H1 (cell line): ENCODE measurements around the gene NLRP1. TPM values are rescaled to one million over a fixed set of nuclear protein-coding genes. Genes with fewer than 3 reads are reported as not detected.

Experiments
- CTCF ChIA-PET: fragments of 300-600 bp; sonication (Branson Sonifier 250); formaldehyde crosslinking; loops from one replicate; lab custom pipeline; 2021; ENCODE audit not compliant: partially characterized antibody; lab: Charles Lee
- POLR2A ChIA-PET: fragments of 300-600 bp; sonication (Branson Sonifier 250); formaldehyde crosslinking; loops from one replicate; lab custom pipeline; 2021; ENCODE audit warnings: inconsistent platforms; ENCODE audit not compliant: partially characterized antibody; lab: Charles Lee
- DNase-seq, 2 experiments: peaks; one replicate each; pipeline versions ENCODE4 v3.0.0 to v3.0.0-alpha.2; 2010 to 2022; ENCODE audit warnings: low spot score in 2 of 2, low read depth in 1 of 2, mixed read lengths in 1 of 2
- FAIRE-seq: peaks from 2 replicates; lab custom pipeline; 2011; peaks lifted over from hg19 to GRCh38; lab: Jason Lieb, UNC
- H2AFZ ChIP-seq: 2 replicates; pipeline ENCODE4 v1.8.1; 2012; ENCODE audit warnings: low read length, inconsistent platforms
- H2AK5ac ChIP-seq: 2 replicates; pipeline ENCODE4 v1.6.1; 2013; ENCODE audit warnings: low read depth, low read length
- H2BK120ac ChIP-seq: replicated peaks from 2 replicates; pipeline ENCODE3; 2013; ENCODE audit warnings: low read depth, low read length, inconsistent platforms
- H2BK12ac ChIP-seq: 2 replicates; pipeline ENCODE4 v1.6.1; 2013; ENCODE audit warnings: low read depth, low read length
- H2BK15ac ChIP-seq: 2 replicates; pipeline ENCODE4 v1.6.1; 2013; ENCODE audit warnings: low read length
- H2BK20ac ChIP-seq: 2 replicates; pipeline ENCODE4 v1.6.1; 2013; ENCODE audit warnings: low read length
- H2BK5ac ChIP-seq: 2 replicates; pipeline ENCODE4 v1.6.1; 2013; ENCODE audit warnings: low read depth, low read length
- H3K14ac ChIP-seq: 2 replicates; pipeline ENCODE4 v1.6.1; 2013; ENCODE audit warnings: inconsistent platforms; ENCODE audit not compliant: insufficient read length
- H3K18ac ChIP-seq: 2 replicates; pipeline ENCODE4 v1.6.1; 2013; ENCODE audit warnings: low read length; ENCODE audit errors: extremely low read depth
- H3K23ac ChIP-seq: 2 replicates; pipeline ENCODE4 v1.6.1; 2013; ENCODE audit warnings: inconsistent platforms; ENCODE audit not compliant: insufficient read length
- H3K23me2 ChIP-seq: 2 replicates; pipeline ENCODE4 v1.6.1; 2013; ENCODE audit warnings: low read depth, low read length
- H3K27ac ChIP-seq: 2 replicates; pipeline ENCODE4 v1.6.1; 2011; ENCODE audit warnings: low read depth, low read length, inconsistent platforms
- H3K27me3 ChIP-seq, 4 experiments: replicated peaks in 1 of 4; 1 replicate in 1 of 4; 2 replicates in 3 of 4; pipeline versions ENCODE4 v1.6.1 to v1.8.1; 2011 to 2013; ENCODE audit warnings: low read length in 3 of 4, mild to moderate bottlenecking in 3 of 4, inconsistent platforms in 2 of 4, mixed read lengths in 2 of 4, moderate library complexity in 1 of 4; ENCODE audit not compliant: control insufficient read depth in 3 of 4, insufficient read depth in 3 of 4; ENCODE audit errors: extremely low read depth in 1 of 4
- H3K36me3 ChIP-seq, 4 experiments: 2 replicates each; pipeline versions ENCODE4 v1.6.1 to v1.8.1; 2011 to 2013; ENCODE audit warnings: mild to moderate bottlenecking in 4 of 4, low read length in 3 of 4, moderate library complexity in 2 of 4, control low read depth in 1 of 4, inconsistent platforms in 1 of 4; ENCODE audit not compliant: insufficient read depth in 4 of 4, control insufficient read depth in 2 of 4
- H3K4ac ChIP-seq: replicated peaks from 2 replicates; pipeline ENCODE3; 2013; ENCODE audit warnings: low read length, low read depth, mixed read lengths, inconsistent platforms; ENCODE audit not compliant: insufficient read length
- H3K4me1 ChIP-seq, 4 experiments: replicated peaks in 1 of 4; 1 replicate in 1 of 4; 2 replicates in 3 of 4; pipeline versions ENCODE4 v1.6.1 to v1.8.1; 2011 to 2013; ENCODE audit warnings: low read length in 3 of 4, inconsistent platforms in 2 of 4, mixed read lengths in 1 of 4; ENCODE audit not compliant: insufficient read depth in 4 of 4, control insufficient read depth in 3 of 4
- H3K4me2 ChIP-seq, 2 experiments: 2 replicates each; pipeline versions ENCODE4 v1.6.1 to v1.8.1; 2011 to 2013; ENCODE audit warnings: low read depth in 2 of 2, low read length in 2 of 2, control low read depth in 1 of 2, inconsistent platforms in 1 of 2, mild to moderate bottlenecking in 1 of 2; ENCODE audit not compliant: insufficient read depth in 1 of 2
- H3K4me3 ChIP-seq, 4 experiments: fragments of 200-600, 300-600 bp in 1 of 4; sonication (generic), shearing (Covaris generic), sonication (Bioruptor Twin) in 1 of 4; 2 replicates each; pipeline versions ENCODE4 v1.5.1 to v1.8.1; 2011 to 2016; ENCODE audit warnings: low read length in 4 of 4, low read depth in 3 of 4, control low read depth in 2 of 4, inconsistent platforms in 2 of 4, mild to moderate bottlenecking in 2 of 4, mixed read lengths in 1 of 4, moderate library complexity in 1 of 4; ENCODE audit not compliant: insufficient read depth in 2 of 4; ENCODE audit errors: extremely low read depth in 1 of 4
- H3K56ac ChIP-seq: replicated peaks from 2 replicates; pipeline ENCODE3; 2013; ENCODE audit warnings: low read depth, mild to moderate bottlenecking, mixed read lengths, low read length, inconsistent platforms; ENCODE audit not compliant: insufficient read length
- H3K79me1 ChIP-seq: 2 replicates; pipeline ENCODE4 v1.6.1; 2013; ENCODE audit warnings: low read depth, low read length, control low read depth
- H3K79me2 ChIP-seq, 2 experiments: 2 replicates each; pipeline versions ENCODE4 v1.6.1 to v1.8.1; 2012 to 2013; ENCODE audit warnings: low read length in 2 of 2, mild to moderate bottlenecking in 2 of 2, inconsistent platforms in 1 of 2; ENCODE audit not compliant: insufficient read depth in 2 of 2, control insufficient read depth in 1 of 2
- H3K9ac ChIP-seq, 4 experiments: replicated peaks in 1 of 4; 1 replicate in 1 of 4; 2 replicates in 3 of 4; pipeline versions ENCODE4 v1.6.1 to v1.8.1; 2011 to 2013; ENCODE audit warnings: low read depth in 3 of 4, low read length in 3 of 4, control low read depth in 2 of 4, mild to moderate bottlenecking in 2 of 4, moderate library complexity in 2 of 4, inconsistent platforms in 1 of 4; ENCODE audit errors: extremely low read depth in 1 of 4
- H3K9me3 ChIP-seq, 2 experiments: 2 replicates each; pipeline versions ENCODE4 v1.6.1 to v1.8.1; 2012 to 2013; ENCODE audit warnings: mild to moderate bottlenecking in 2 of 2, moderate library complexity in 2 of 2, control low read depth in 1 of 2, inconsistent platforms in 1 of 2, low read depth in 1 of 2, low read length in 1 of 2, mixed read lengths in 1 of 2; ENCODE audit not compliant: insufficient read depth in 2 of 2
- H4K20me1 ChIP-seq, 2 experiments: replicated peaks in 1 of 2; 2 replicates each; pipeline versions ENCODE3 to v1.8.1; 2011 to 2013; ENCODE audit warnings: inconsistent platforms in 2 of 2, low read length in 2 of 2, mild to moderate bottlenecking in 1 of 2; ENCODE audit not compliant: insufficient read depth in 2 of 2, control insufficient read depth in 1 of 2
- H4K5ac ChIP-seq: 2 replicates; pipeline ENCODE4 v1.6.1; 2013; ENCODE audit warnings: low read length, low read depth, mixed read lengths, inconsistent platforms; ENCODE audit not compliant: insufficient read length
- H4K8ac ChIP-seq: 2 replicates; pipeline ENCODE4 v1.8.0; 2013; ENCODE audit warnings: mild to moderate bottlenecking, moderate library complexity, low read length, inconsistent platforms; ENCODE audit not compliant: insufficient read depth; ENCODE audit errors: extremely low read depth
- H4K91ac ChIP-seq: replicated peaks from 2 replicates; pipeline ENCODE3; 2013; ENCODE audit warnings: low read length, mixed read lengths, inconsistent platforms; ENCODE audit not compliant: insufficient read length
- WGBS, 2 experiments: shearing (Covaris generic) in 1 of 2; methylation state at CpG; one replicate each; pipeline versions ENCODE4 v1.1.6 to v1.1.7; 2013 to 2015; ENCODE audit warnings: low lambda C conversion rate in 2 of 2, mixed read lengths in 2 of 2, inconsistent platforms in 1 of 2, low coverage in 1 of 2, missing lambda C conversion rate in 1 of 2; ENCODE audit not compliant: insufficient replicate concordance in 2 of 2, insufficient coverage in 1 of 2, insufficient read length in 1 of 2; ENCODE audit errors: extremely low coverage in 1 of 2, missing lambda C conversion rate in 1 of 2; 5-methylcytosine and 5-hydroxymethylcytosine counted together
- polyA plus RNA-seq, 7 experiments: library from polyadenylated mRNA; depleted of rRNA in 3 of 7; stranded (reverse) in 5 of 7; unstranded in 2 of 7; fragments of >200 nt in 5 of 7; fragments of 200-250 nt in 2 of 7; gene quantifications; 1 replicate in 5 of 7; 2 replicates in 1 of 7; 4 replicates in 1 of 7; pipeline versions ENCODE4 v1.2.1 to v1.2.3, GENCODE V29; 2011 to 2013; ENCODE audit warnings: missing spikeins in 2 of 7, mixed read lengths in 2 of 7
- total RNA-seq: library from RNA; stranded (reverse); fragmentation: NEBNext Ultra II Directional; extraction: Animal tissue kit (Norgen Biotek cat#: 25700); gene quantifications from 2 replicates; pipeline ENCODE4 v1.2.1, GENCODE V29; 2021

NLRP1 gene
- total and polyA plus RNA-seq, 2 of the 8 experiments (the other 6 are each of a cell fraction or from before 2014, with no cell fraction given): 8.6 to 10.4 TPM

GRCh38 chr17:5619088-5619740, 34.9 kb upstream of the NLRP1 start:
- Histone ChIP-seq H4K20me1 (no peaks in the 10 kb centered on the region), H3K27me3 (no peaks in the 10 kb centered on the region), H3K79me1 (no peaks in the 10 kb centered on the region), H2BK20ac (no peak overlapping the region), H3K4ac (no peak overlapping the region), H3K79me2 (no peaks in the 10 kb centered on the region), H3K14ac (no peak overlapping the region), H4K5ac (no peak overlapping the region), H2BK12ac (no peak overlapping the region), H4K8ac (no peak overlapping the region), H3K4me2 (no peak overlapping the region), H3K9ac (no peak overlapping the region), H3K56ac (no peak overlapping the region), H3K4me3 (no peak overlapping the region), H3K4me1 (no peaks in the 10 kb centered on the region), H3K9me3 (no peaks in the 10 kb centered on the region), H3K27ac (no peak overlapping the region), H2BK120ac (no peak overlapping the region), H3K23ac (no peak overlapping the region), H3K23me2 (peaks cover 3% of the 10 kb centered on the region; the same call in 1 of the 2 replicates), H3K36me3 (no peaks in the 10 kb centered on the region), H3K18ac (no peak overlapping the region), H2AFZ (no peak overlapping the region), H2AK5ac (no peak overlapping the region), H2BK15ac (no peak overlapping the region), H2BK5ac (no peak overlapping the region), H4K91ac (no peak overlapping the region)
- ChIA-PET CTCF (no interaction called here), POLR2A (no interaction called here)
- 91% methylated on average over 20 of the region's 20 CpGs; no CpG with 5 or more reads in 1 of the 2 experiments for WGBS, 2 experiments
- DNase-seq (no peak), FAIRE-seq (no peak)
